Tongue (tissue), 2 donors: Measurements from ENCODE around the gene GAREM1. TPM values are rescaled to one million over a fixed set of nuclear protein-coding genes. Genes with fewer than 3 reads are reported as not detected.
"Not testable (repeated sequence)": the region's sequence is repeated elsewhere in the genome, so short reads cannot be mapped to it uniquely, and the experiment has no call there.

ENCODE experiments used
- DNase-seq: peaks from one replicate; pipeline ENCODE4 v3.0.0-alpha.2; 2015
- total RNA-seq: library from RNA; depleted of rRNA; stranded (reverse); fragments of >200 nt; gene quantifications from one replicate; pipeline ENCODE4 v1.2.3, GENCODE V29; 2014

The GAREM1 gene
- total RNA-seq, result 14.0 TPM

DNA sequence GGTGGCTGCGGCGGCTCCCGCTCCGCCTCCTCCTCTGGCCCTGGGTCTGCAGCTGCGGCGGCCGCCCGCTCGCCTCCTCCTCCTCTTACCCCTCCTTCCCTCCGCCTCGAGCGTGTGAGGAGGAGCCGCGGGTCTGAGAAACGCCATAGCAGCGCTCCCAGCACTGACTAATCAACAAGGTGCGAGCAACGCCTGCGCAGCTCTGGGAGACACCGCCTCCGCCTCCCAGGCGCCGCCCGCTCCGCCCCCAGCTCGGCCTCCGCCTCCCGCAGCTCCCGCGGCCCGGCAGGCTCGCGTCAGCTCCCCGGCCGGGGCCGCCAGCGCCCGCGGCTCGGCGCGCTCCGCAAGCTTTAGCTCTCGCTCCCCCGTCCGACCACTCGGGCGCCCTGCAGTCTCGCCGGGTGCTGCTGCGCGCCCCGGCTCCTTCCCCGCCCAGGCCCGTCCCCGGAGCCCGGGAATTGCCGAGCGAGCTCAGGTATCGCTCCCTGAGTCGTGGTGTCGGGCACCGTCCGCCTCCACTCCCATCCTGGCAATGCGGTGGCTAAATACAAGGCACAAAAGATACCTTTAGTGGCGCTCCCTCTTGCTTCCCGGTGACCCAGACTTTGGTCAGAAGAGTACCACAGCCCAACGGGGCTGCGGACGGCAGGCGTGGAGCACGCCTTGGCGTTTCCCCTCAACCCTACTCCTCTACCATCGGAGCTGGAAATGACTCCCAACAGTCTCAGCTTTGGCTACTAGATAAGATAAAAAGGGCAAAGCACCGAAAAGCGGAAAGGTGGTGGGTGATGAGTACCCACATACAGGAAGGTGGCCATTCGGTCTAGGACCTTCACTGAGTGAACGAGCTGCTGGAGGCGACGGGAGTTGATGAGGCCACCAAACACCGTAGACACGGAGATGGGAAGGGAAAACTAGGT lies at the start of gene GAREM1:
TSS of gene GAREM1 (minus strand) at position 169 of the 920 bp plus-strand sequence. CDS start 454 bp downstream, outside the sequence.
- peak; percentile 99 for DNase-seq

DNA sequence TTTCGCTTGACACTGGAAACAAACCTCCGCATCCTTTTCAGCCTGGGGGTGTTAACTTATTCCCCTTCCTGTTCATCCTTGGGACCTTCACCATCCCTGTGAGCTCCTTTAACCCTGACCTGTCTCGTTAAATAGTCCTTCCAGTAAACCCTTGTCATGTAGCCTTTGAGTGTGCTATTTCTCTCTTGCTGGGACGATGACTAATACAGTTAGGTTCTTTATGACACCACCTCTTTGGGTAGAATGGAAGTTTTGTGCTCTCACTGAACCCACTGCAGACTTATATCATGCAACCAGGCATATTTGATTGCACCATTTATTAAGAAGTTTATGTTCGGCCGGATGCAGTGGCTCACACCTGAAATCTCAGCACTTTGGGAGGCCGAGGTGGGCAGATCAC lies 40.5 kb upstream of the GAREM1 start:
- no peak for DNase-seq

DNA sequence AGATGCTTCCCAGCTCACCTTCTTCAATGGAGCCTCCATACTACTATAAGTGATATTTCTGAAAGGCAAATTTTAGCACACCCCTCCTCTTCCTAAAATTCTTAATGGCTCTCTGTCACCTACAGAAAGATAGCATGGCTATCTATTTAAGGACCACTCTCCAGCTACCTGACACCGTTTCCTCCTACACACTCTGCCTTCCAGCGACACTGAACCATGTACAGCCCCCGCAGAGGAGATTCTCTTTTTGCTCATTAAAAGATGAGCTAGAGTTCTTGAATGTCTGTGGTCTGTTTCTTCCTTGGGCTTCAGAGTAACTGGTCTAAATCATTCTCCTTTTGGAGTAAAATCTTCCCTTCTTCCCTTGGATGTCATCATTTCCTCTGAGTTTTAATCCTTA lies 38.4 kb upstream of the GAREM1 start:
- no peak for DNase-seq

DNA sequence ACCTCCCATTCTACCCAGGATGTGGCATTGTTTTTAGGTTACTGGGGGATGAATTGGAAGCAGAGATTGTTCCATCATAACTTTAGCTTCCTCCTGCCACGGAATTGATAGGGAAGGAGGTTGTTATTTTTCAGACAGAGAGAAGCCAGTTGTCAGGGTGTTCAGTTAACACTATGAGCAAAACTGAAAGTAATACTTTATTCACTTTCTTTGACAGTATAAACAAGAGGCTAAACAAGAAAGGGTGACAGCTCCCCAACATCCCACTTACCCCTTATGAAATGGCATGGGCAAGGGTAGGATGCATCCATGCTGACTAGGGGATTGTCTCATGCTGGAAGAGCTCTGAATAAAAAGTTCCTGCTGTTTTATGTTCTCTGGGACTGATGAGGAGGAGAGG lies 36.4 kb upstream of the GAREM1 start:
- DNase-seq, result no peak

DNA sequence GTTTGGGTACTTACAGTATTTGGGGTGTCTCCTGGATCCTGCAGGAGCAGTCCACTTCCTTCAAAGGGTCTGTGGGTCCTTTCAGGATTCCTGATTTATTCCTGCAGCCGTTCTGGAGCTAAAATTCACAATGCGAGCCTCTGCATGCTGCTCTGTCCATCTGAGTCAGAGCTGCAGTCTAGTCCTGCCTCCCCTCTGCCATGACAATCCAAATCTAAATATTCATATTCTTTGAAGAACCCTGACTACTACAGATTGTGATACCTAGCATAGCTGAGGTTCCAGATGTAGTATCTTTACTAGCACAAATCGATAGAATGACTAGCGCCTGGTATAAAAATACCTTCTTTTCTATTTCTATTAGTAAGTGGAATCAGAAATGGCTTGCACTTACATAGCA lies 31.3 kb upstream of the GAREM1 start:
- DNase-seq, result no peak

DNA sequence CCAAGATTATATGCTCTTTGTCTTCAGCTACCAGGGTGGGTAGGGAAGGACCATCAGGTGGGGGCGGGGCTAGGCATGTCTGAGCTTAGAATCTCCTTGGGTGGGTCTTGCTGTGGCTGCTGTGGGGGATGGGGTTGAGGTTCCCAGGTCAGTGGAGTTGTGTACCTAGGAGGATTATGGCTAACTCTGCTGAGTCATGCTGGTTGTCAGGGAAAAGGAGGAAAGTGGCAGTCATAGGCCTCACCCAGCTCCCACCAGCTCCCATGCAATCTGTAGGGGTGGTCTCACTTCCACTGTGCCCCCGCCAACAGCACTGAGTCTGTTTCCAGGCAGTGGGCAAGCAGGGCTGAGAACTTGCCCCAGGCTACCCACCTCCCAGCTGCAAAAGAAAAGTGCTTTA lies 30.6 kb upstream of the GAREM1 start:
- not testable (repeated sequence) for DNase-seq

DNA sequence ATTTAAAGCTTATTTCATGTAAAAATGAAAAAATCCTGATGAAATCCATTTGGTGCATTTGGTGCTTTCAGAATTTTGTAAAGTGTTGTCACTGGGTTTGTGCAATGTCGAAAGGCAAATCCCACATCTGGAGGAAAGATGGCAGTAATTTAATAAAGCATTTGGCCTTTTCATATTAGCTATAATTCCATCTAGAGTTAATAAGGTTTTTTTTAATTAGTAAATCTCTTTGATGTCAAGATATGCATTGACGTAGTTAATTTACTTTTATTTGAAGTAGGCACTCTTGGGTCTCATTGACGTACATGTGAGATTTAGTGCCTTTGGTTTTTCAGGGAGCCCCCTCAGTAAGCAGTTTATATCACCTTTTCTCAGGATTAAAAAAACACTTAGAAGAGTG lies 12.3 kb upstream of the GAREM1 start:
- no peak for DNase-seq

DNA sequence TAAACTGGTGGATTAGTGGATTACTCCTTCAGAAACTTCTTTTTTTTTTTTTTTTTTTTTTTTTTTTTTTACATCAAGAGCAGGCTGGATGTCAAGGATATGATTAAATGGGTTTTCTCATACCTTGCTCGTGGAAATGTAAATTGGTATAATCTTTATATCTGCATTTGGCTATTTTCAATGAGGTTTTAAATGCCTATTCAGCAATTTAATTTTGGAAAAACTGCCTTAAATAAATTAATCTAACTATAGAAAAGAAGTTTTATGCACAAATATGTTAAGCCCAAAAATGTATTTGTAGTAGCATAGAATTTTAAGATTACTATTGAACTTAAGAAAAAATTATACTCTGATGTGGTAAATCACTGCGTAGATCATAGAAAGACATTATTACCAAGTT lies 11.4 kb upstream of the GAREM1 start:
- DNase-seq, result no peak

DNA sequence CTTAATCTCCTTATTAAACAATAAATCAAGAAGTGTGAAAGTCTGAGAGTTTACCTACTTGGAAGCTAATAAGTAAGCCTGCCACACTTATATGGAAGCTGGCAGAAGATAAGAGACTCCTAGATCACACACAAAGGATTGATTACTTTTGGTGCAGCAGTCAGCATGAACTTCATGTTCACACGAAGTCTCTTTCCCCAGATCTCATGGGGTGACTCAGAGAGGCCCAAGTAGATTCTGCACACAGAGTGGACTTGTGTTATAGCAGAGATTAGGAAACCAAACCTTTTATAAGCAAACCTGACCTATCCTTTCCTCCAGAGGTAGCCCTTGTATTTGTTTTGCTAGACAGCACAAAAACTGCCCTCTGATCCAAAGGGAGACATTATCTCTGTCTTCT lies 9.9 kb upstream of the GAREM1 start:
- DNase-seq, result no peak

DNA sequence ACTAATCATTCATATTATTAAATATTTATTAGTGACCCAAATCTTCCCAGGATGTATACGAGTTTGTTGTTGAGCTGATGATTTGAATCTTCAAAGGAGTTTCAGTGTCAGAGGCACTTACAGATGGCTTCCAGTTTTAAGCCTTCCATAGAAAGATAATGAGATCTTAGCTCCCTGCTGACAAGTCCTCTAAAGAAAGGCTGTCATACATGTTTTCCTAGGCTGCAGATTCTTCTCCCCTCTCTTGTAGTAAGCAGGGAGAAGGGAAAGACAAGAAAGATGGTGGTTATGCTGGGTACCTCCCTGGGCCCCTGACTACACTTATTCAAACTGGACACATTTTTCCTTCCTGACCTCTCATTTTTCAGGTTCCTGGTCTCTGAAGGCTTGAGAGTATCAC lies 8.1 kb upstream of the GAREM1 start:
- DNase-seq, result no peak

DNA sequence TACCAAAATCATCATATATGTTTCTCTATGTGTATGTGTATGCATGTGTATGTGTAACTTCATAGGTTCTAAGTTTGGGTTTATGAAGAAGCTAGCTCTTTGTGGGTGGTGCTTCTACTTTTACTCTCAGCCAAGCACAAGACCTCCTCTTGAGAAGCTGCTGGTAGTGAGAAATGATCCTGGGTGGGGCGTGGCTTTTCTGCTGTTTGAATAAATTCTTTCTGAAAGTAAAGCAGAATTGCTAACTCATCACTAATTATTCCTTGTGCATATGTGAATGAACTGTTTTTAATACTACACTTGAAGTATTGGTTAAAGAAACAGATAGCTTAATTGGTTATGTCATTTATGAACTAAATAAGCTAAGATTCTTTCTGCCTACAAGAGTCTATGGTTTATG lies 7.6 kb upstream of the GAREM1 start:
- DNase-seq, result no peak

DNA sequence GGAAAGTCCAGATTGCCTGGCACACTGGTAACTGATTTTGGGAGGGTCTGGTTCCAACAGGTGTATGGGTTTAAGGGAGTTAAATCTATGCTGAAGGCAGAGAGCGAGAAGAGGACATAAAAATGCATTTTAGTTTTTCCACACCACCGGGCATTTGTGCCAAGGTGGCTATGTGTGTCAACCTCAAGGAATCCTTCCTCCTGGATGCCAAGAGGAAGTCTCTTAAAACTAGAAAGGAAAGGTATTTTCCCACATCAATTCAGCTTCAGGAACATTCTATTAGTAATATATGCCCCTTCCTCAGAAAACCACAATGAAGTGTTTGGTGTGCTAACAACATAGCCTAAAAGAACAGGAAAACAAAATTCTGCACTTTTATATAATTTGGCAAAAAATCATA lies 5.4 kb upstream of the GAREM1 start:
- DNase-seq, result no peak

DNA sequence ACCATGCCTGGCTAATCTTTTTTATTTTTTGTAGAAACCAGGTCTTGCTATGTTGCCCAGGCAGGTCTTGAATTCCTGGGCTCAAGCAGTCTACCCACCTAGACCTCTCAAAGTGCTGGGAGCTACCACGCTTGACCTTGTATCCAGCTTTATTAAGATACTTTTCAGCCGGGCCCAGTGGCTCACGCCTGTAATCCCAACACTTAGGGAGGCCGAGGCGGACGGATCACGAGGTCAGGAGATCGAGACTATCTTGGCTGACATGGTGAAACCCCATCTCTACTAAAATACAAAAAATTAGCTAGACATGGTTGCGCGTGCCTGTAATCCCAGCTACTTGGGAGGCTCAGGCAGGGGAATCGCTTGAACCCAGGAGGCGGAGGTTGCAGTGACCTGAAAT lies 4.4 kb upstream of the GAREM1 start:
- not testable (repeated sequence) for DNase-seq

DNA sequence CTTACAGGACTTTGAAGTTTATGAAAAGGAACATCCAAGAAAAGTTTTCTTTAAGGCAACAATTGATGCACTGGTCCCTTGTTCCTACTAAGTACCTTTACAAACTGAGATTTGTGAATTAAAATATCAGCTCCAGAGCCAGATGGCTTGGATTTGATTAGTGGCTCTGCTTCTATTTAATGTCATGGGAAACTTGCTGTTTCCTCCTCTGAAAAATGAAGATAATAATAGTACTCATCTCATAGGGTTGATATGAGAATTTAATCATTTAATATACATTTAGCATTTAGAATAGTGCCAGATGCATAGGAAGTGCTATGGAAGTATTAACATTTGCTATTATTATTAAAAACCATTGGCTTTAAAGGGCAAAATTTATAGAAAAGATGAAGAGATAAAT lies 2.6 kb upstream of the GAREM1 start:
- DNase-seq, result no peak

DNA sequence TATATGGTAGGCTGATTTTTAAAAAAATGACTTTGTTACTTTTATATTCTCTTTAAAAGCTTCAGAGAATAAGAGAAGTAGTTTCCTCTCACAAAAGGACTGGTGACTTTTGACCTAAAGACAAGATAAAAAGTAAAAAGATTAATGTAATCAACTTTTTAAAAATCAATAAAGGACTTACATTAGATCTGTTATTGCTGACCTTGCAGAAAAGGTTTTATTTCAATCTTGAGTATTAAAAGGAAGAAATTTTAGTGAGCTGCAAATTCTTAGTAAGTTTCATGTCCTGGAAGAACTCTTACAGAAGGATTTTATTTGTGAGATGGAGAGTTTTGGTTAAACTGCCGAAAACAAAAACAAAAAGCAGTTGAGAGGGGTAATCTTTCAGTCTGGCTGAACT lies 2.2 kb upstream of the GAREM1 start:
- no peak for DNase-seq

DNA sequence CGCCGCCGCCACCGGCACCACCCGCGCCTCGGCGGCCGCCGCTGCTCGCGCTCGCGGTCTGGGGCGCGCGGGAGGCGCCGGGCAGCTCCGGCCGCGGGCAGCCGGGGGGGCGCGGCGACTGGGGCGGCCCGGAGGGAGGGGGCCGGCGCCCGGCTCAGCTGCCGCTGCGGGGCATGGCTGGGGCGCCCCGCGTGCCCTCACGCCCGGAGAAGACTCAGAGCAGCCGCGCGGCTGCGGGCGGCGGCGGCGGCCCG lies 295 bp downstream of the GAREM1 start:
- DNase-seq, result no peak

DNA sequence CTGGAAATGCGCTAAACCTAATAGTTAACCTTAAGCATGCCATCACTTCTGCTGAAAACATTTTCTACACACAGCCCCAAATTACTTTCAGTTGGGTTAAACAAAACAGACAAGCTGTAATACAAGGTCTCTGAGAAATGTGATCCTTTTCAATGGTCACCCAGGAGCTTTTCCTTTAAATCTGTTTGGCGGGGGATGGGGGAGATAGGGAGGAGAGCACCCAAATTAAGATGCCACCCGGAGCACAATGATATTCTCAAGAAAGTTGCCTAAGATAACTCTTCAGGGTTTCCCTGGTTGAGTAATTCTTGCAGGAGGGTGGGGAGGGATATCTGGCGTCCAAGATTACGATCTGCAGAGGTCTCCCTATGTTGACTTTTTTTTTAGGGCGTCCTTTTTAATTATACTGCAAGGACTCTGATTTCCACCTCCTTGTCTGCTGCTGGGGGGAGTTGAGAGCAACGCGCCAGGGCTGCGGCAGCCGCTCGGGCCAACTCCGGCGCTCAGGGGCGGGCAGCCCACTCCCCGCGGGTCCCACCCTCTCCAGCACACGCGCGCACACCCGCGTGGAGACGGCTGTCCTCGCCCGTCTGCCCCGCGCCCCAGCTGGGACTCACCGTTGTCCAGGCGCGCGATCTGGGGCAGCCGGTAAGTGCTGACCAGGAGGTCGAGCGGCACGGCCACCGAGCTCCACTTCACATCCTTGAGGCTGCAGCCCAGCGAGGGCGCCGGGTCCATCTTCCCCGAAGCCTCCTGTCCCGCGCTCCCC lies 807 bp downstream of the GAREM1 start:
- DNase-seq, result peak; percentile 71

DNA sequence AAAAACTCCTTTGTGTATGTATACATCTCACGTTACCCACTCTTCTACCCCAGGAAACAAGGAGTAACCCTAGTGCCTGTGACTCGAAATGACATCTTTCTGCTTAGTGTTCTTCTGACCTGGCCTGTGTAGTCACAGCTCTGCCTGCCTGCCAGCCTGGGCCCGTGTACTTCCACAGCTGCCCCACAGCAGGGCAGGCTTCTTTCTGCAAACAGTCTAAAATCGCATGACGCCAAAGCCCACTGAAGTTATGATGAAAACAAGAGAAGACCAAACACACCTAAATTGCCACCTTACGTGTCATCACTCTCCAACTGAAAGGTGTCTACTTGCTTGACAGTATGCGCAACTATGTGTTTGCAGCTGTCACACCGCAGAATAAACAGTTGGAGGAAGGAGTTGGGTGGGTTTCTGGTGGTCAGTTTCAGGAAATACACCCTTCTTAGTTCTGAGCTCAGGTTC lies 1.5 kb downstream of the GAREM1 start:
- DNase-seq, result peak; percentile 66

DNA sequence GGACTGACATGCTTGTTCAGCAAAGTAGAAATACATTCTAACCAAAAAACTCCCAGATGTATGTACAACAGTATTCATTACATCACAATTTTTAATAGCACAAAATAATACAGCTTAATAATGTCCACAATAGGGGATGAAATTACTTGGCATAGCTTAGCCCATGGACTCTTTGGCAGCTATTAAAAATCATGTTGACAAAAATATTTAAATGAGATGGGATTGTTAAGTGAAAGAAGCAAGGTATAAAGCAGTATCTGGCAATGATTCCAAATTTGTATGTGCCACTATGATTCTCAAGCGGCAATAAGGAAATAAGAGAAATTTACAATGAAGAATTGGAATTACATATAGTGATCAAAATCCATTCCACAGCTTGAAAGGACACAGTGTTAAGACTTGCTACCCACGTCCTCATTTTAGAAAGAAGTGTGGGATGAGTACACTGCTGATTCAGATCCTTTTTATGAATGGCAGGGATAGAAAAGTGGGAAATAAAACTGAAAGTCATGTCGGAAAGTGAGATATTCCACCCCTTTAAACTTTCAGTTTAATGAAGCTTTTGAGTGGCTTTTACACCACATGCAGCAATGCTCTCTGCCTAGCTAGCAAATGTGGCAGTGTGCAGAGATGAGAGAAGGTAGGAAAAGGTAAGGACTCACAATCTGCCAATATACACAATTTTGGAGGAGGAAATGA lies 2.4 kb downstream of the GAREM1 start:
- peak; percentile 21 for DNase-seq

DNA sequence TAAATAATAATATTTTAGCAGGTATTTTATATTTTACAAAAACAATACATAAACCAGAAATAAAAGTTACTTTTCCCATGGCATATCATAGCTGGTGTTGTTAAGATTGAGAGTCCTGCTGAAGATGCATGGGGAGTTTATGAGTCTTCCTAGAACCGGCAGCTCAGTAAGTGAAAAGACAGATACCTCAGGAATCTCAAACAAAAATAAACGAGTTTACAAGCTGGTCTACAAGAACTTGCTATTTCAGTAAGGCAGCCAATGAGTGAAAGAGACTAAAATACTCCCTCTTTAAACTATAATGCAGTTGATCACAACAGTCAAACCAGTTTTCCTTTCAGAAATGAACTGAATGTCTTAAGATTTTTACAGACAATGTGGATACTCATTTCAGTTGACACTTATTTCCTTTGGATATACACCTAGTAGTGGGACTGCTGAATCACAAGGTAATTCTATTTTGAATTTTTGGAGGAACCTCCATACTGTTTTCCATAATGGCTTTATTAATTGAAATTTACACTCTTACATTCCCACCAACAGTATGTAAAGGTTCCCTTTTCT lies 8.9 kb downstream of the GAREM1 start:
- no peak for DNase-seq

DNA sequence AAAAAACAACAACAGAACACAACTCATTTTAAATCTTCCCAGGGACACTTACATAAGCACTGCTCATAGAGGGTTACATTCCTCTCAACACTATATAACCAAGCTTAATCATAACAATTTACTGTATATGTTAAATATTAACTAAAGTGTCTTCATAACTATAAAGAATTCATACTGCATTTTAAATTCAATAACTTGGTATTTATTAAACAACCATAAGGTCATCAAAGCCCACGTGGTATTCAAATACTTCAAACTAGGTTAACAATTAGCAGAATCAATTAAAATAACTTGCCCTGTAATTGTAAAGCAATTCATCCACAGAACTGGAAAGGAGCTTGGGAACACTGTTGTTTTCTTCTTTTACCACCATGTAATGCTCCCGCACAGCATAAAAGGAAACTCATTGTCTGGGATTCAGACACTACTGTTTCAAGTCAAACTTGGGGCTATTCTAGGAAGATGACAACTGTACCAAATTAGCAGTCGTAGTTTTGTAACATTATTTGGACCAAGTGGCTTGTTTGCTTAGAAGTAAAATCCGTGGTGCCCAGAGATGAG lies 10.4 kb downstream of the GAREM1 start:
- DNase-seq, result no peak

DNA sequence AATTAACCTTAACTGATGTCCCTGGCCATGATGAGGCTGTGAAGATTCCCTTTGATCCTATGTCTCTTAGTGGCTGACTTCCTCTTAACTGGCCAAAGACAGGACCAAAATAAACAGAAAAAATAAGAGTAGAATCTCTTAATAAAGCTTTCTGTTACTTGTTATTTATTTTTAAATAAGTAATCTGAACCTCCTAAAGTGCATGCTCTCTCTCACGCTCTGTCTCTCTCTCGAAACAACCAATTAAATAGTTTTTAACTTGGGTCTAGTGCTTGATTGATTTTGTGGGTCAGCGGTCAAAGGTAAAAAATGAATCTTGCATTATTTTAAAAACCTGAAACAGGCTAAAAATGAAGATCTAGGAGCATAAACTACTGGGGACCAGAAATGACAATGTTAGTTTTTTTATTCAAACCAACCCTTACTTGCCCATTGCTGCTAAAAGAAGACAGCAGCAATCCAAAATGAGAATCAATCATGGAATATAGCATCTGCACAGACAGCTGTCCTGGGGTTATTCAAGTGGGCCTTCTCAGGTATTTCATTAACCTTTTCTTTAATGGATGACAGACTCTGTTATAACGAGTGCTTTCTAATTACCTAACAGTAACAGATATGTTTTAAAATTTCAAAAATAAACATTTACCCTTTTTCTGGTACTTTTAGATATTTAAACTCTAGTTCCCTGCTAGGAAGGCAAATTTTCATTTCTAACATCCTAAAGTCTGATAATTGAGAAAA lies 11.2 kb downstream of the GAREM1 start:
- DNase-seq, result no peak
